SKM-1 treated with dmso at 0.1 percent for 144 hours (cell line): ENCODE data around the gene CCDC50.

ENCODE experiments used
- DNase-seq: peaks from one replicate; lab custom pipeline; 2025; ENCODE audit not compliant: unreplicated experiment; lab: John Stamatoyannopoulos, UW

The CCDC50 gene

GRCh38 chr3:191376516-191377141 is 47.4 kb downstream of the CCDC50 start:
- no peak for DNase-seq

- no peak for DNase-seq
Observed at GRCh38 chr3:191378142-191378812, 49.1 kb downstream of the CCDC50 start.

DNA sequence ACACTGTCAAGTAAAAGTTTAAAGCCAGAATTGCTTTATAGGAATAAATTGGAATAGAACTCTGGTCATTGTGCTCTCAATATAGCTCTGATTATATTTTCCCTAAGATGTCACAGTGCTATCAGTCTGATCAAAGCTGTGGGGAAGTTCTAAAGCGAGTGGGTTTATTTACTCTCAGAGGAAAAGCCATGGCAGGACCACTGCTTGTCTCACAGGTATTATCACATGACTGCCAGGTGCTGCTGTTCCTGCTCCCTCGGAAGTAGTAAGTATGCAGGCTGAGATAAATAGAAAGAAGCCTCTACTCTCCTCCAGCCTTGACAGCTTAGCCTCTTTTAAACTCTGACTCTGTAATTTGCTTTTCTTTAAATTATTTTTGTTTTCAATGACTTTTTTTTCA is 50.3 kb downstream of the CCDC50 start:
- no peak for DNase-seq

DNA sequence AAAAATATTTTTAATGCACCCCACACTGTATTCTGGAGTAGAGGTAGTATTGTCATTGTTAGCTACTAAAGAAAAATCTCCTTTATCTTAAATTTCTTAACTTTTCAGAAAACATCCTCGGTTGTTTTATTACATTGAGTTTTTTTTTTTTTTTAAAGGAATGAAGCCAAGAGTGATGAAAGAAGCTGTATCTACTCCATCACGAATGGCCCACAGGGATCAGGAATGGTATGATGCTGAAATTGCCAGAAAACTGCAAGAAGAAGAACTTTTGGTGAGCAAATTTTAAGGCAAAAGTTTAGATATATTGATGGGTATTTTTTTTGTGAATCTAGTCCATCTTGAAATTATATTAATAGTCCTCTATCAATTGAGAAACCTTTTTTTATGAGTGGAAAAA is 50.8 kb downstream of the CCDC50 start:
- no peak for DNase-seq

DNA sequence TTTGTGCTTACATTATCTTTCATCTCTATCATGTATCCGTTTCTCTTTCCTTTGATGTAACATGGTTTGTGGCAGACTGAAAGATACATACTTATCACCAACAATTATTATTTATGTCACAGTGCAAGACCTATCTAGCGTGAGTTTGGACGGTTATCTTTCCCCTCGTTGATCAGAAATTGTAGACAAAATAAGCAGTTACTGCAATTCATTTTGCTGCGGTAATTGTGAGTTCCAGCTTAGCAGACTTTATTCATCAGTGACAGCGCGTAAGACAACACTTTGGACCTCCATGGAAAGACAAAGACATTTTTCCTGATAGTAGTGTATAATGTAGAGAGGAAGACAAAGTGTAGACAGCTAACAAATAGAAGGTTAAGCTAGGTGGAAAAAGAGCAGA is 52.1 kb downstream of the CCDC50 start:
- DNase-seq, result no peak

DNA sequence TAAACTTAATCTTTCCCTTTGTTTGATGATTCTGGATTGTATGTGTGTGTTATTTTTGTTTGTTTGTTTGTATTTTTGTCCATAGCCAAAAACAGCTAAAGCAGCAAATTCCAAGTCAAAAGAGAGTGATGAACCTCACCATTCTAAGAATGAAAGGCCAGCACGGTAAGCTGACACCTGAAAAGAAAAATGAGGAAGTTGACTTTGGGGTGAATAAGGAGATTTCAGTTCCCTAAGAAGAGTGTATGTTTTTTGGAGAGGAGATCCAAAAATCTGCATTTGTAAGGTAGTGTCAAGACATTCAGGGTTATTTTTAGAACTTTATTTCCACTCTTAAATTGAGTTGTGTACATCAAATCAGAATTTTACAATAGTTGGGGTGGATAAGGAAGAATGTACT is 53.5 kb downstream of the CCDC50 start:
- DNase-seq, result no peak

- DNase-seq, result no peak
Observed at GRCh38 chr3:191383124-191383523, 53.9 kb downstream of the CCDC50 start.

DNA sequence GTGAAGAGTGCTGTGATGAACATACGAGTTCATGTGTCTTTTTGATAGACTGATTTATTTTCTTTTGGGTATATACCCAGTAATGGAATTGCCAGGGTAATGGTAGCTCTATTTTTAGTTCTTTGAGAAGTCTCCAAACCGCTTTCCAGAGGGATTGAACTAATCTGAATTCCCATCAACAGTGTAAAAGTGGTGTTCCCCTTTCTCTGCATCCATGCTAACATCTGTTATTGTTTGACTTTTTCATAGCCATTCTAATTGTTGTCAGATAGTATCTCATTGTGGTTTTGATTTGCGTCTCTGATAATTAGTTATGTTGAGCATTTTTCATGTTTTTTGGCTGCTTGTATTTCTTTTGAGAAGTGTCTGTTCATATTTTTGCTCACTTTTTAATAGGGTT is 55.9 kb downstream of the CCDC50 start:
- DNase-seq, result no peak

DNA sequence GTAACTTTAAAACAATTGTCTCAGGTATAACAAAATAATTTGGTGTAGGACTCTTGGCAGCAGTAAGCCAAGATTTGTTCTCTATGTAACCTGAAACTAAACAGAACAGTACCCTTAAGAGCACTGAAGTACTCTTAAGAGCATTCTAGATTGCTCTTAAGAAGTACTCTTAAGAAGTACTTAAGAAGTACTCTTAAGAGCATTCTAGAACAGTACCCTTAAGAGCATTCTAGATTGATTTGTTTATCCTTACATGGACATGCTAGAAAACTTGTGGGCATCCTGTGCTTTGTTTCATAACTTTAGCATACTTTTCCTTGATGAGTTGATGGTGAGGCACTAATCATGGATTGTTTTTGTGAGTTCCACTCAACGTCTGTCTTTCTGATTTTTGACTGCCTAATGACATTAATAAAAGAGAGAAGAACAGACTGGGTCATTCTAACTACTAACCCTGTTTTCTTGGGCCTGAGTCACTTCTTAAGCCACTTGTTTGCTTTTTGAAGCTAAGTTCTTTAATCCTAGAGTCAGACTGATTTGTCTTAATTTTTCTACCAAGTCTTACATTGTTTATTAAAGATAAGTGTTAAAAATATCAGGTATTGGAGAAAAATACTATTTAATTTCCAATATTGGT is 58.4 kb downstream of the CCDC50 start:
- DNase-seq, result no peak

GRCh38 chr3:191388823-191389222 is 59.6 kb downstream of the CCDC50 start:
- no peak for DNase-seq

DNA sequence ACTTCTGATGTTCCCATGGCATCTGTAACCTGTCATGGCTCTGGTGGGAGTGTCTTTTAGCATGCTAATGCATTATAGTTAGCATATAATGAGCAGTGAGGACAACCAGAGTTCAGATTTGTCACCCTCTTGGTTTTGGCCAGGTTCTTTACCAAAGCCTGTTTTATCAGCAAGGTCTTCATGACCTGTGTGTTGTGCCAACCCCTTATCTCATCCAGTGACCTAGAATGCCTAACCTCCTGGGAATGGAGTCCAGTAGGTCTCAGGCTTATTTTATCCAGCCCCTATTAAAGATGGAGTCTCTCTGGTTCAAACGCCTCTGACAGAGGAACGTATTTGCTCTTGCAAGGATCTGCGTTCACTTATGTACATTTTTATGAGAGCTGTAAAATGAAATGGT is 61.4 kb downstream of the CCDC50 start:
- no peak for DNase-seq

- DNase-seq, result no peak
Observed at GRCh38 chr3:191391861-191392808, 62.9 kb downstream of the CCDC50 start.

GRCh38 chr3:191393146-191393545 is 64.0 kb downstream of the CCDC50 start:
- DNase-seq, result no peak

- no peak for DNase-seq
Observed at GRCh38 chr3:191397771-191398170, 68.6 kb downstream of the CCDC50 start.

GRCh38 chr3:191398607-191399006 is 69.4 kb downstream of the CCDC50 start:
- no peak for DNase-seq

GRCh38 chr3:191399918-191400317 is 70.7 kb downstream of the CCDC50 start:
- DNase-seq, result no peak

DNA sequence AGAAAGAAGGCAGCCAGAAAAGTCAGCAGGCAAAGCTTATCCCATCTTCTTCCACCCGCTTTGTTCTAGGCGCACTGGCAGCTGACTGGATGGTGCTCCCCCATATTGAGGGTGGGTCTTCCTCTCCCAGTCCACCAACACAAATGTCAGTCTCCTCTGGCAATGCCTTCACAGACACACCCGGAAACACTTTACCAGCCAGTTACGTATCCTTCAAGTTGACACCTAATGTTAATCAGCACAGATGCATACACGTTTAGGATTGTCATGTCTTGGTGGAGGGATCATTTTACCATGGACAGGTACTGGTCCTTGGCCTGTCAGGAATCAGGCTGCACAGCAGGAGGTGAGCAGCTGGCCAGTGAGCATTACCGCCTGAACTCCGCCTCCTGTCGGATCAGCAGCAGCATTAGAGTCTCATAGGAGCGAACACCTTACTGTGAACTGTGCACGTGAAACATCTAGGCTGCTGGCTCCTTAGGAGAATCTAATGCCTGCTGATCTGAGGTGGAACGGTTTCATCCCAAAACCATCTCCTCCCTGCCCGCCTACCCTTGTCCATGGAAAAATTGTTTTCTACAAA is 72.7 kb downstream of the CCDC50 start:
- no peak for DNase-seq

GRCh38 chr3:191409791-191410359 is 80.7 kb downstream of the CCDC50 start:
- no peak for DNase-seq

DNA sequence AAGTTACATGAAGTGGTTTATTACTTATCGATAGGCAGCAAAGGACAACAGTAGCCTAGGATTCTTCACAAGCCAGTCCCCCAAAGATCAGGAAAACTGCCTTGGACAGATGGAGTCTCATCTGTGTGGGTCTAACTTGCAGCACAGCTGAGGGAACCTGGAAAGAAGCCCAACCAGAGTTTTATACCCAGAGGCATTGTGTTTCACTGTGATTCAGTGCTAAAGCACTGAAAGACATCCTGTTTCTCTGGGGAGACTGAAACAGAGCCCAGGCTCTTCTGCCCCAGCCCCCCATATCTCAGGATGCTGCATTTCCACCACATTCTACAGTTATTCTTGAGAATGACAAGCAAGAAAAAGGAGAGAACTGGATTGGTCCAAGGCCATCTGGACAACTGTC is 83.6 kb downstream of the CCDC50 start:
- no peak for DNase-seq

GRCh38 chr3:191414286-191414685 is 85.1 kb downstream of the CCDC50 start:
- no peak for DNase-seq

GRCh38 chr3:191414732-191415131 is 85.5 kb downstream of the CCDC50 start:
- no peak for DNase-seq
